Heart left ventricle (tissue), 13 donors: ENCODE results near the gene XRN2.

Experiments
- POLR2A ChIP-seq, 2 donors: fragments of 450-650 bp; IDR thresholded peaks; one replicate each; pipeline ENCODE4 v1.6.1; 2017; ENCODE audit warnings: antibody characterized with exemption in 2 of 2, mild to moderate bottlenecking in 2 of 2, moderate library complexity in 2 of 2
- TF ChIP-seq, protein P1 (sequence below), 12 donors: fragments of 200-600 bp; sonication (generic) in 4 of 12; IDR thresholded peaks; one replicate each; pipeline versions ENCODE4 v1.5.0 to v1.8.0; 2018 to 2022; ENCODE audit warnings: antibody characterized with exemption in 12 of 12, mild to moderate bottlenecking in 5 of 12
- donor health status: ischemic (EF 13 %, LVEDD 7.1; RV severe dilation, severe dysfunction).
- donor health status: DM: no; HTN: yes; CAD: no.
- donor health status: DM: no; HTN: no; CAD: no.
- donor health status: ischemic (EF 25% LVEDD 6.9; RV normal size, moderate dysfunction).
- donor health status: ischemic (EF 25% LVEDD 5.7; RV mildly dilated, moderate dysfunction).
- donor health status: ischemic (EF 35%, LVEDD 5.7; RV mildly dilated, moderate dysfunction).
- donor health status: nonischemic (EF 11% LVEDD 7.7; RV severe dilation, severe dysfunction).
- donor health status: DM: yes; HTN: yes; CAD: no.
- donor health status: PGD.
- donor health status: ischemic (EF 29% LVEDD 5.4; RV normal size, mild dysfunction).
- donor health status: nonischemic (EF 23%, LVEDD 6.1; RV moderate dilation, normal function).

DNA sequence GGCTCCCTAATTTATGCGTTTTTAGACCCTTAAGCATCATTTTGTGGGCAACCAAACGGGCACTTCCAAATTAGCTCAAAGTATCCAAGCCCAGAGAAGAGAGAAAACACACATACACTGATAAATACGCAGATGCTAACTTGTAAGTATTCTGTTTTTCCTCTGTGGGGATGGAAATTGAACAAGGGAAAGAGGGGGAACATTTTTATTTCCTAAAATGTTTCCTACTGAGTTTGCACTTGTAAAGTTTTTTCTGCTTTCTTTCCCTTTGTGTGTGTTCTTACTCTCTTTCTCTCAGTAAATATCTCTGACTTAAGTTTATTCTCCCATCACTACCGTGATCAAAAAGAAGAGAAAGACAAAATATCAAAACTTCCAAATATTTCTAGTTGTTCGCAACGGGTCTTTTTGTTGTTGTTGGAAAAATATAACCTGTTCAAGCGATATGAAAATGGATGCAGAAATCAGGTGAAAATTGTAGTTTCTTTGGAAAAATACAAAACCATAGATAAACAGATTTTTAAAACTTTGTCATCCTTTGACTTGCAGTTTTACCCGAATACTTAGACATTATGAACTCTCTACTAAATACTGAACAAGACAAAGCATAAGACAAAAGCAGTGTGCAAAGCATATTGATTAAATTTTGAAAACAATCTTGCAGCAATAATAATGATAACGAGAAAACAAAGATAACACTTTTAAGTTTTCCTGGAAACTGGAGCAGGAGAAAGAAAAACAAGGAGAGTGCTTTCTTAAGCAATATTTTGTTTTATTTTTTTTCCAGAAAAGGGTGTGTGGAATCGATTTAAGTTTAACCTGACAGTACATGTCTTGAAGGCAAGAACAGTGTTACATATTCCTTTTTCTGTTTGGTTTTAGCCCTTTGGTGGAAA lies 95.2 kb downstream of the XRN2 start:
- TF ChIP-seq, protein P1, sequence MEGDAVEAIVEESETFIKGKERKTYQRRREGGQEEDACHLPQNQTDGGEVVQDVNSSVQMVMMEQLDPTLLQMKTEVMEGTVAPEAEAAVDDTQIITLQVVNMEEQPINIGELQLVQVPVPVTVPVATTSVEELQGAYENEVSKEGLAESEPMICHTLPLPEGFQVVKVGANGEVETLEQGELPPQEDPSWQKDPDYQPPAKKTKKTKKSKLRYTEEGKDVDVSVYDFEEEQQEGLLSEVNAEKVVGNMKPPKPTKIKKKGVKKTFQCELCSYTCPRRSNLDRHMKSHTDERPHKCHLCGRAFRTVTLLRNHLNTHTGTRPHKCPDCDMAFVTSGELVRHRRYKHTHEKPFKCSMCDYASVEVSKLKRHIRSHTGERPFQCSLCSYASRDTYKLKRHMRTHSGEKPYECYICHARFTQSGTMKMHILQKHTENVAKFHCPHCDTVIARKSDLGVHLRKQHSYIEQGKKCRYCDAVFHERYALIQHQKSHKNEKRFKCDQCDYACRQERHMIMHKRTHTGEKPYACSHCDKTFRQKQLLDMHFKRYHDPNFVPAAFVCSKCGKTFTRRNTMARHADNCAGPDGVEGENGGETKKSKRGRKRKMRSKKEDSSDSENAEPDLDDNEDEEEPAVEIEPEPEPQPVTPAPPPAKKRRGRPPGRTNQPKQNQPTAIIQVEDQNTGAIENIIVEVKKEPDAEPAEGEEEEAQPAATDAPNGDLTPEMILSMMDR (IDR thresholded peaks at IDR 0.05), result no peak
- TF ChIP-seq POLR2A (IDR thresholded peaks at IDR 0.05), result no peak
